ENCODE data around the gene C19orf25.
"Not testable (repeated sequence)": the region's sequence is repeated elsewhere in the genome, so short reads cannot be mapped to it uniquely, and the experiment has no call there.

C19orf25 gene

DNA sequence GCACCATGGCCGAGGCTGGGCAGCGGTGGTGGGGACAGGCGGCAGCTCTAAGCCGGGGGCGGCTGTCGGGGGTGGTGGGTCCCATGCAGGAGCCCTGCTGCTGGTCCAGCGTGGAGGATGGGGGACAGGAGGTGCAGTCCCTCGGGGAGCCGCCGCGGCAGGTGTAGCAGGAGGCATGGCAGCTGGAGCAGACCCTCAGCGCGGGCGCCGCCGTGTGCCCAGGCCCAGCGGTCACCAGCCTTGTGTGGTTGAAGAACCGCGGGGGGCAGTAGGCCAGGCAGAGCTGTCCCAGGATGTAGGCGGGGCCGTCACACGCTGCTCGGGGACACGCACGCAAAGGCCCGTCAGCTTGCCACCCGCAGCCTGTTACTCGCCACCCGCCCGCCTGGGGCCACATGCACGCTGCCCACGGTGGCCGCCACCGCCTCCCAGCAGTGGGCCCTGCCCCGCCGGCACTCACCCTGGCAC, 2.9 kb upstream of the C19orf25 start:
- DNase-seq (ENCODE audit: low read depth) = no peak

DNA sequence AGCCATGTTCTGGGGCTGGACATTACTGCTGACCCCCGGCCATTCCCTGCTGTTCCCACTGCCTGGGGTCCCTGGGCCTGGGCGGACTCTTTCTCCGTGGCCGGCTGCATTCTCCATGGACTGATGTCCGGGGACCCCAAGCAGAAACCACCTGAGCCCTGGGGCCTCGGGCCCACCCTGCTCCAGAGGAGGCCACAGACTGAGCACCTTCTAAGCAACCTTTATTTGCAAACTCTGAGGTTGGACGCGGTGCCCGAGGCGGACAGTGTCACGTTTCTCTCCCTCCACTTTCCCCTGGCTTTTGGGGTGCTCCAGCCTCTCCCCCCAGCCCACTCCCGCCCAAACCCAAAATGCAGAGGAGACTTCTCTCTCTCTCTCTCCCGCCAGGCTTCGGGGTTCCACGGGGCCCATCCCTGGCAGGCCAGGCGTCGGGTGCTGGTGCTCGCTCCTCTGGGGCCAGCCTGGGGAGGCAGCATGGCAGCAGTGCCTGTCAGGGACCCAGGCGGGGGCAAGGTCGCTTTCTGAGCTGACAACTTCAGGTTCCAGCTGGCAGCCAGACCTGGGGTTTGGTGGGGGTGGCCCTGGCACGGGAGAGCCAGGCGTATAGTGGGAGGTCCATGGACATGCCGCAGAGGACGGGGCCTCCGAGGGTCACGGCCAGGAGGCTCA, 2.3 kb upstream of the C19orf25 start:
- DNase-seq (ENCODE audit: low read depth) = no peak

GRCh38 chr19:1477056-1477455, 2.0 kb downstream of the C19orf25 start:
- not testable (repeated sequence) for DNase-seq (ENCODE audit: low read depth)

- DNase-seq (ENCODE audit: low read depth) = no peak
Observed at GRCh38 chr19:1475751-1476437, 3.1 kb downstream of the C19orf25 start.

- no peak for DNase-seq (ENCODE audit: low read depth)
Observed at GRCh38 chr19:1474765-1475351, 4.2 kb downstream of the C19orf25 start.

- DNase-seq (ENCODE audit: low read depth) = no peak
Observed at GRCh38 chr19:1474011-1474764, 4.8 kb downstream of the C19orf25 start.

DNA sequence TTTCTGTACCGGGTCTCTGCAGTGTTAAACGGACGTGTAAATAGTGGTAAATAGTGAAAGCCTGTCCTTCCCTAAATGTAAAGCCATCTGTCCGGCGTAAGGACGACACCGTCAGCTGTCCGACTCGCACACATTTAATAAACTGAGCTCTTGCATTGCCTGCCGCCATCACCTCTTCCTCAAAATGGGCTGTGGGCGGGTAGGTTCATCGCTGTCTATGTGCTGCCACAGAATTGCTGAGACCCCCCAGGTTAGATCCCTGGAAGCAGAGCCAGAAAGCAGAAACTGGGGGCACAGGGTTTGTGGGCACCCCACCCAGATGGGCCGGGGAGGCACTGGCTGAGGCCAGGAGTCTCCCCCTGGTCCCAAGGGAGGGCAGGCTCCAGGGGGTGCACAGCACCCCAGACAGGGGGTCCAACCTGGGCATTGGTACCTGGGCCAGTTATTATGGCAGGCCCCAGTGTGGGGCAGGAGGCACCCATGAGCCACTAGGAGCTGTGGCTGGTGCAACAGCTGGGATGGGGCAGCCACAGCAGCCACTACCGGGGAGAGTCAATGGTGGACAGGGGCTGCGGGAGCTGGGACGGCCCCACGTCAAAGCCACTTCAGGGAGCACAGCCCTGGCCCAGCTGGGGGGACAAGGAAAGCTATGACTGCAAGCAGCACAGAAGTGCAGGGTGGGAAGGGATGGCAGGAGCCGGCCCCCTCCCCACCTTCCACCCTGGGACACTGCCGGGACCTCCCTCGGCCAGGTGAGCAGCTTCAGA, 5.7 kb downstream of the C19orf25 start:
- DNase-seq (ENCODE audit: low read depth) = no peak

DNA sequence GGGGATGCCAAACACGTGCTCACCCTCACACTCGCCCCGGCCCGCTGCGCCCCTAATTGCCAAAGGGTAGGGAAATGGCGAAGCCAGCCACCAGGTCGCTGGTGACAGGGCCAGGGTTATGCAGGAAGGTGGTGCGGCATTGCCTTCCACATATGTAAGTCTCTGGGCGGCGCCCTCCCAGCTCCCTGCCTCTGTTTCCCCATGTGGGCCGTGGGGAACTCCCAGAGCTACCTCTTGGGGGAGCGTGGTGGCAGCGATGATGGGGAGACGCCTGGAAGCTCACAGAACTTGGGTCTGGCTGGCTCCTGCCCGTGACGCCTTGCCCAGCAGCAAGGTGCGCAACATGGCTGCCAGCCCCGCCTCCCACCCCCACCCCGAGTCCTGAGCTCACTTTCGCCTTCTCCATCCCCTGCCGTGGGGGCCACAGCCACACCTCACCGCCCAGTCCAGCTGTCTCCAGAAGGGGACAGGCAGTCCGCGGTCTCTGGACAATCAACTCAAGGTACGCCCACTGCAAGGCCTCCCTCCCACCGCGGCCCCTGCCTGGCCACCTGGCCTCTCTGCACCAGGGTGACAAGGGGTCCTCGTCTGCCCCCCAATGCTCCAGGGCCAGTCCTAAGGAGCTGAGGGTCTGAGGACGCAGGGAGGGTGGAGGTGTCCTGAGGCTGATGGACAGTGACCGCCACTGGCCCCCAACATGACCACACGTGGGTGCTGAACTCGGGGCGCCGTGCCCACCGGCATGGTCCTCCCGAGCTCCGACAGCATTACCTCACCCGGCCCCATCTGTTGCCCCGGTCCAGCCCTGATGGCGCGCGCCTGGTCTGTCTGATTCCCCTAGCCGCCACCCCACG, 6.6 kb downstream of the C19orf25 start:
- no peak for DNase-seq (ENCODE audit: low read depth)

DNA sequence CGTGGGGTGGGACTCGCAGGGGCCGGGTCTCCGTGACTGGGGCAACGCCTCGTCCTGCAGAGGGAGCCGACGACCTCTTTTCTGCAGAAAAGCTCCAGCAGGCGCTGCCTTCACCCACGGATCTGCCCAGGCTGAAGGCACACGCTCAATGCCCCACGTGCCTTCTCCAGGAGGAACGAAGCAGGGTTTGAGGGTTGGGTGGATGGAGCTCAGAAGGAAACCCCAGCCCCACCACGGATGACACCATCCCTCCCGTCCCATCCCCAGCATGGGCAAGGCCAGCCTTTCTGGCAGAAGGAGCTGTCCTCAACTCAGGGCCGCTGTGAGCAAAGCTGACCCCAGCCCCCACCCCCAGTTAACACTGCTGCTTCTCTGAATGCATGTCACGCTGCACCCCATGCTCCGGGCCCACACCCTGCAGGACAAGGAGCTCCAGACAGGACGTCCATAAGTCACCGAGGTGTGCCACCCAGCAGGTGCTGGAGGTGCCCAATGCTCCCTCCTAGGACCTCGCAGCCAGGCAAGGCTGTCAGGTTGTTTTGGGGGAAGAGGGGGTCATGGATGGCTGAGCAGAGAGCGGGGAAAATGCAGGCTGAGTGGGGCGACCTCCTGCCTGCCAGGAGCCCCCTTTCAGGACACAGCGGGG, 7.4 kb downstream of the C19orf25 start:
- DNase-seq (ENCODE audit: low read depth) = no peak

GRCh38 chr19:1471010-1471514, 8.0 kb downstream of the C19orf25 start:
- no peak for DNase-seq (ENCODE audit: low read depth)

GRCh38 chr19:1470305-1471009, 8.6 kb downstream of the C19orf25 start:
- DNase-seq (ENCODE audit: low read depth) = no peak

DNA sequence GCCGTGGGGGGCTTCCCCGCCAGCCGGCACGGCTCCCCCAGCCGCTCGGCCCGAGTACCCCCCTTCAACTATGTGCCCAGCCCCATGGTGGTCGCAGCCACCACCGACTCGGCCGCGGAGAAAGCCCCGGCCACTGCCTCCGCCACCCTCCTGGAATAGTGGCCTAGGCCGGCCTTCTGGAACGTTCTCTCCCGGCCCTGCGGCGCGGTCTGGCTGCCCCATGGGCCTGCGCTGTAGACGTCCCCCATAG, 9.0 kb downstream of the C19orf25 start:
- no peak for DNase-seq (ENCODE audit: low read depth)

GRCh38 chr19:1469255-1470054, 9.6 kb downstream of the C19orf25 start:
- DNase-seq (ENCODE audit: low read depth) = no peak

- DNase-seq (ENCODE audit: low read depth) = peak; percentile 61
Observed at GRCh38 chr19:1468821-1469254, 10.2 kb downstream of the C19orf25 start.

- no peak for DNase-seq (ENCODE audit: low read depth)
Observed at GRCh38 chr19:1468274-1468820, 10.7 kb downstream of the C19orf25 start.

GRCh38 chr19:1467490-1468273, 11.3 kb downstream of the C19orf25 start:
- DNase-seq (ENCODE audit: low read depth) = no peak

DNA sequence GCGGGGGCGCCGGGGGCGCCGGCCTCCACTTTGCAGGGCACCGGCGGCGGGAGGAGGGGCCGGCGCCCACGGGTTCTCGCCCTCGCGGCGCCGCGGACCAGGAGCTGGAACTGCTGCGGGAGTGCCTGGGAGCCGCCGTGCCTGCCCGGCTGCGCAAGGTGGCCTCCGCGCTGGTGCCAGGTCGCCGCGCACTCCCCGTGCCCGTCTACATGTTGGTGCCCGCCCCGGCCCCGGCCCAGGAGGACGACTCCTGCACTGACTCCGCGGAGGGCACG, 11.9 kb downstream of the C19orf25 start:
- no peak for DNase-seq (ENCODE audit: low read depth)

Measured in iris pigment epithelial cell (primary cell).